ENCODE results near the gene YRDC. TPM values are rescaled to one million over a fixed set of nuclear protein-coding genes. Genes with fewer than 3 reads are reported as not detected.

The YRDC gene
- total RNA-seq, 2 donors from 2014 or later, result 30.0 to 31.3 TPM

DNA sequence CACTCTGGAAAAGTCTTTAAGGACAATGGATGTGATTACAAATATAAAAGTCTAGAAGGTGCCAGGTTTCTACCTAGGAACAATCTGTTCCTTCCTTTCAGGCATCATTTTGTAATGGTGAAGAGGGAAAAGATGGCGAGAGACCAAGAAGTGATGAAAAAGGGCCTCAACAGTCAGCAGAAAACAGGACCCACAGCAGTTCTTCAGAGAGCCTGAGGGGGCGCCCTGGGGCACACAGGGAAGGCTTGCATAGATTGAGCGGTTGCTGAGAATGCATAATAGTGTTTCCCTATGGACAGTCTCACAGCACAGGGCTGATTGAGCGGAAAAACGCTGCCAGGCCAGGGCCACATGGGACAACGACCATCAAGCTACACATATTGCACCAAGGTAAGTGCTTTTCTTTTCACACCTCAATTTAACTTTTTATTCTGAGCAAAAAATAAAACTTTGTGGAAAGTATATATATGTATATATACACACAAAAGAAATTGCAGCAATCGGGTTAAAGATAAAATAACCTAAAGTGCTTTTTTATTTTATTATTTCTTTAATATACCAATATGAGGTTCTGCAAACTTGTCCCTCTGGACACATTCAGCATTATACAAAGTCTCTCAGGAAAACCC is 3.1 kb upstream of the YRDC start:
- Mint-ChIP-seq H3K27ac (peak overlapping the region; percentile 56), H3K9me3 (no peaks in the 10 kb centered on the region), H3K4me3 (peak overlapping the region in 1 of 2 donors; percentile 28), H3K36me3 (ENCODE audit: insufficient read depth in 2 of 2) (peaks cover 7 to 9% of the 10 kb centered on the region in 2 donors), H3K4me1 (ENCODE audit: low read depth) (peaks cover 38% of the 10 kb centered on the region), H3K27me3 (ENCODE audit: low read depth) (no peaks in the 10 kb centered on the region)
- ATAC-seq (replicated peaks in 1 of 2) (peak in 1 of 2 donors; percentile 14), DNase-seq (peak; percentile 73 to 78)

DNA sequence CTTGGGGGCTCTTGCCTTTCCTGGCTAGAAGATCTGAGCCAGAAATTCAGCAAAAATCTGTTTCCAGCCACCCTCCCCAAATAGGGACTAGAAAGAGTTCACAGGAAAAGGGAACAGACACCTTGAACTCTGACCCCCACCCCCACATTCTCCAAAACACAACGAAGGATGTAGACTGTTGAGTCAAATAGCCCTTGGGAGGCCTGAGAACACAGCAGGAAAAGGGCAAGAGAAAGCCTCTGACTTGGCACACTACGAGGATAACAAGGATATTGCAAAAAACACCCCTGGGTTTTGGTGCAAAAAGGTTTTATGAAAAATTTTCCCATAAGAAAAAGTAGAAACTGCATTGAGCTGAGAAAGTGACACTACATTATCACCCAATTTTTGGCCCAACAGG is 1.9 kb upstream of the YRDC start:
- ATAC-seq (replicated peaks in 1 of 2), result no peak
- DNase-seq, result no peak
- peaks cover 4 to 7% of the 10 kb centered on the region in 2 donors for H3K36me3 Mint-ChIP-seq (ENCODE audit: insufficient read depth in 2 of 2)
- no peaks in the 10 kb centered on the region for H3K27me3 Mint-ChIP-seq (ENCODE audit: low read depth)
- H3K4me3 Mint-ChIP-seq, result no peak overlapping the region
- H3K27ac Mint-ChIP-seq, result peak overlapping the region; percentile 14
- peaks cover 42% of the 10 kb centered on the region for H3K4me1 Mint-ChIP-seq (ENCODE audit: low read depth)
- H3K9me3 Mint-ChIP-seq, result no peaks in the 10 kb centered on the region

DNA sequence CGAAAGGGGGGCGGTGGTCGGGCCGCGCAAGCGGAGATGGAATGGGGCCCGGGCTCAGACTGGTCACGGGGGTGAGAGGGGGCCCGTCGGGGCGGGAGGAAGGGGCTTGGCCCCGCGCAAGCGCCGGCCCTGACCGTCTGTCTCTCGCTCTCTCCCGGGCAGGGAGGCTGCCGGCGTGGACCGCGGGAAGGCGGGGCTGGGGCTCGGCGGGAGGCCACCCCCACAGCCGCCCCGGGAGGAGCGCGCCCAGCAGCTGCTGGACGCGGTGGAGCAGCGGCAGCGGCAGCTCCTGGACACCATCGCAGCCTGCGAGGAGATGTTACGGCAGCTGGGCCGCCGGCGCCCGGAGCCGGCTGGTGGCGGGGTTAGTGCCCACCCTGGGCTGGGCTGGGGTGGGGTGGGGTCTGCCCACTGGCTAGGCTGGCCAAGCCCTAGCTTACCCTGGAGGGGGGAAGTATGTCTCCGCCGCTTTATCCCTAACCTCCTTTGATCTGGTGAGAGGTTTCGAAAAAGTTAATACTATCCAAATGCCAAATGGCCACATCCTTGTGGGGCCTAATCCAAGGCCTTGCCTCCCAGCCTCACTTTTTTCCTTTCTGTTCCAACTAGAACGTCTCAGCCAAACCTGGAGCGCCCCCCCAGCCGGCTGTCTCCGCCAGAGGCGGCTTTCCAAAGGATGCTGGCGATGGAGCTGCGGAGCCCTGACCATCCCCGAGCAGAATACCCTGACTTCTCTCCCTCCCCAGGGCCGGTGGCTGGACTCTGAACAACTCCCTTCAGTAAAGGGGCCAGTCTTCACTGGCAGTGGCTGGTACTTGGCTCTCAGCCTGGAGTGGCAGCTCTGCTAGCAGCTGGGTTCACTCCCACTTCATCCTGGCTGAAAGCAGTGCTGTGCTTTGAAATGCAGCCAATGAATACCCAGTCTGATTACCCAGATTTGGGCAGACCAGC is 636 bp upstream of the YRDC start:
- Mint-ChIP-seq H3K36me3 (ENCODE audit: insufficient read depth in 2 of 2) (peaks cover 7 to 14% of the 10 kb centered on the region in 2 donors), H3K27ac (peak overlapping the region; percentile 89), H3K4me3 (peak overlapping the region; percentile 84 to 96), H3K9me3 (no peaks in the 10 kb centered on the region), H3K27me3 (ENCODE audit: low read depth) (no peaks in the 10 kb centered on the region), H3K4me1 (ENCODE audit: low read depth) (peaks cover 42% of the 10 kb centered on the region)
- ATAC-seq (replicated peaks in 1 of 2), result peak; percentile 69 to 72
- DNase-seq, result peak; percentile 68 to 72

DNA sequence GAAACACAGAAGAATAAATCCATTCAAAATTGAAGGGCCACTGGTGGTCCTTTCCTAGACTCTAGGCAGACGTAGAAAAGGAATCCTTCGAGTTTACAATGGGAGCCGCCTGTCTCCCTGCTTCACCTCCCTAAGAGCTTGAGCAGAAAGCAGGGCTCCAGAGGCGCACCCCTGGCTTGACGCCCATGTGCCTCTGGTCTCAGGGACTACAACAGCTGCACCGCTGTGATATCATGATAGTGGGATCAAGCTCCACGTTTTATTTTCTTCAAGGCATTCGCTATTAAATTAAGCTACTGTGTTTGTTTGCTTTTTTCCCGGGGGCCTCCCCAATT is 821 bp downstream of the YRDC start:
- Mint-ChIP-seq H3K27ac (peak overlapping the region; percentile 84), H3K4me1 (ENCODE audit: low read depth) (peaks cover 42% of the 10 kb centered on the region), H3K4me3 (peak overlapping the region; percentile 87 to 94), H3K9me3 (no peaks in the 10 kb centered on the region), H3K27me3 (ENCODE audit: low read depth) (no peaks in the 10 kb centered on the region), H3K36me3 (ENCODE audit: insufficient read depth in 2 of 2) (peaks cover 15 to 19% of the 10 kb centered on the region in 2 donors)
- ATAC-seq (replicated peaks in 1 of 2), result no peak
- no peak for DNase-seq

DNA sequence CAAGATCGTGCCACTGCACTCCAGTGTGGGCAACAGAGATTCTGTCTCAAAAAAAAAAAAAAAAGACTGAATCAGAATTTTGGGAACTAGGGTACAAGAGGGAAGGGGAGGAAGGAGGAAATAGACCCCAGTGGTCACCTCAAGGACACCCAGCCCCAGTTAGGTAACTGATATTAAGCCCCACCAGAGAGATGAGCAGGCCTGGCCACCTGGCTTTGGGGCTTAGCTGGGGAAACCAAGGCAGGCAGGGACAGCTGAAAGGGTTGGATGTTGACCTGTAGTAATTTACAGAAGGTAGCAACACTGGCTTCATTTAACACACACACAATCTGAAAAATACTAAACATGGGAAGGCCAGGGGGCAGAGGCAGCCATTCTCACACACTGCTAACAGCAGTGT is 5.6 kb downstream of the YRDC start:
- no peak overlapping the region for H3K4me3 Mint-ChIP-seq
- DNase-seq, result no peak
- no peak overlapping the region for H3K27ac Mint-ChIP-seq
- no peaks in the 10 kb centered on the region for H3K27me3 Mint-ChIP-seq (ENCODE audit: low read depth)
- ATAC-seq (replicated peaks in 1 of 2), result no peak
- no peaks in the 10 kb centered on the region for H3K9me3 Mint-ChIP-seq
- peaks cover 17 to 25% of the 10 kb centered on the region in 2 donors for H3K36me3 Mint-ChIP-seq (ENCODE audit: insufficient read depth in 2 of 2)
- peaks cover 15% of the 10 kb centered on the region for H3K4me1 Mint-ChIP-seq (ENCODE audit: low read depth)

DNA sequence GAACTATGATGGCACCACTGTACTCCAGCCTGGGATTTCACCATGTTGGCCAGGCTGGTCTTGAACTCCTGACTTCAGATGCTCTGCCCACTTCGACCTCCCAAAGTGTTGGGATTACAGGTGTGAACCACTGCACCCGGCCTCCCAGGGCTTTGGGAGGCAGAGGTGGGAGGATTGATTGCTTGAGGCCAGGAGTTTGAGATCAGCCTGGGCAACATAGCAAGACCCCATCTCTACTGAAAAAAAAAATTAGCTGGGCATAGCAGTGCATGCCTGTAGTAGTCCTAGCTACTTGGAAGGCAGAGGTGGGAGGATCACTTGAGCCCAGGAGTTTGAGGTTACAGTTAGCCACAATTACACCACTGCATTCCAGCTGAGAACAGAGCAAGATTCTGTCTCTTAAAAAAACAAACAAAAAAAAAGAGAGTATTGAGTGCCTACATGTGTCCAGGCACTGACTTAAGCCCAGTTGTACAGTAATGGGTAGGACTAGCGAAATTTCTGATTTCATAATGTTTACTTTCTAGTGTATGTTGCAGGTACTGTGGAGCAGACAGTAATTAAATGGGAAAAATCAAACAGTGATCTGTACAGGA is 10.2 kb downstream of the YRDC start:
- no peaks in the 10 kb centered on the region for H3K9me3 Mint-ChIP-seq
- peaks cover 12% of the 10 kb centered on the region for H3K27me3 Mint-ChIP-seq (ENCODE audit: low read depth)
- H3K4me1 Mint-ChIP-seq (ENCODE audit: low read depth), result peaks cover 20% of the 10 kb centered on the region
- no peak overlapping the region for H3K27ac Mint-ChIP-seq
- ATAC-seq (replicated peaks in 1 of 2) (no peak), DNase-seq (no peak)
- H3K4me3 Mint-ChIP-seq, result no peak overlapping the region
- peaks cover 7 to 14% of the 10 kb centered on the region in 2 donors for H3K36me3 Mint-ChIP-seq (ENCODE audit: insufficient read depth in 2 of 2)

DNA sequence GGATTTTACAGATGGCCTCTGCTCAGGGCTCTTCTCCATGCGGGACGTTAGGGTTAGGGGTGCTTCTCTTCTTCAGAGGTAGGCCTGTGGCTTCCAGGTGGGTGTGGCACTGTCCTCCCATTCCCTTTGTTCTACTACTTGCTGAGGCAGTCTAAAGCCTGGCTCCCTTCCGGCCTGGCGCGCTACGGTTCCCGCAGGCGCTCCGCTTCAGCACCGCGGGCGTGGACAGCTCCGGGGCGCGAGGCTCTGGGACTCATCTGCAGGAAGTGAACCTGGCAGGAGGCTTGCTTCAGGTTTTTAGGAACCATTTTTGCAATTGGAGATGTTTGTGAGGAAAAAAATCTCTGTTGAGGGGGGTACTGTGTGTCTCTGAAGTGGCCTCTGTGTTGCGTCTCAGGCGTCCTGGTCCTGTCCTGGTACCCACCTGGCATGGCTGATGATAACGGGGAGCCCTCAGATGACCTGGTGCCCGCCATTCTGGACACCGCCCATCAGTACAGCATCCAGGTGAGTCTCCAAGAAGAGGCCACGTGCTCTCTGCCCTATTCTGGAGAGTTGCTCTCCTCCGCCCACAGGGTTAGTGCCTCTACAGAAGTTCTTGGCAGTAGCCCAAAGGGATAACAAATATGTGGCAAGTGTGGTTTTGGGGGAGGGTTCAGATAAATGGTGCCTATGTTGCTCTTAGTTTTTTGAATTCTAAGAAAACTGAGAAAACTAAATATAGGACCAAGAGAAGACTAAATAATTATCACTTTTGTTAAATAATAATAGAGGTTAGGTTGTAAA is 12.5 kb downstream of the YRDC start:
- Mint-ChIP-seq H3K4me1 (ENCODE audit: low read depth) (peaks cover 20% of the 10 kb centered on the region), H3K27me3 (ENCODE audit: low read depth) (peaks cover 30% of the 10 kb centered on the region), H3K36me3 (ENCODE audit: insufficient read depth in 2 of 2) (peaks cover 2 to 3% of the 10 kb centered on the region in 2 donors), H3K27ac (peak overlapping the region; percentile 41), H3K4me3 (peak overlapping the region; percentile 56 to 84), H3K9me3 (no peaks in the 10 kb centered on the region)
- peak; percentile 41 to 47 for DNase-seq
- ATAC-seq (replicated peaks in 1 of 2), result no peak

DNA sequence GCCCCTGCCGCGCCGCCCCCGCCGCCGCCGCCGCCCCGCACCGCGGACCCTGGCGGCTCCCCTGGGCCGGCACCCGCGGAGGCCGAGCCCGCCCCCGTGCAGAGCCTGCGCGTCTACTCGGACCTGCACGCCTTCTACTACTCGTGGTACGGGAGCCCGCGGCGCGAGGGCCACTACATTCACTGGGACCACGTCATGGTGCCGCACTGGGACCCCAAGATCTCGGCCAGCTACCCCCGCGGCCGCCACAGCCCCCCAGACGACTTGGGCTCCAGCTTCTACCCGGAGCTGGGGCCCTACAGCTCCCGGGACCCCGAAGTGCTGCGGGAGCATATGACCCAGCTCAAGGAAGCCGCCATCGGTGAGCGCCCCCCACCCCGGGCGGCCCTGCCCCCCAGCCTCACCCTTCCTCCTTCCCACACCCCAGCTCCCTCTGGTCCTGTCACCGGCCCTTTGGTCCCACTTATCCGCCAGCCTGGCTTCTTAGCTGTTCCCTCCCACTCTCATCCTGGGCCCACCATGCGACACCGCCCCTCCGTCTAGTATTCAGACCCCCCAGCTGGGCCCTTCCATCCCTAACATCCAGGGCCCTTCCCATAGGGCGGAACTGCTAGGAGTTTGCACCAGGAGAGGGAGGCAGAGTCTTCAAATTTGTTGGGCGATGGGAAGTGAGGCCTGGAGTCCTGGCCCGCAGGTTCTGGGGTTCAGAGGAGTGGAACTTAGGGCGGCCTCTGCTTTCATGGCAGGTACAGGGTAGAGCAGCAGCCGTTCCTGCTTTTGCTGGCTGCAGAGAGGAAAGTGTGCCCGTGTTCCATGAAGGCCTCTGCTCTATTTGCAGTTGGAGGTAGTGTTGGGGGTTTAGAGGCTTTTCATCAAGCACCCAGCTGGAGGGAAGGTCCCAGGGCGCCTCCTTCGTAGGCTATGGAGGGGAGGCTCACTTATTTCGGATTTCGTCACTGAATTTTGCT is 13.4 kb downstream of the YRDC start:
- DNase-seq (no peak), ATAC-seq (replicated peaks in 1 of 2) (peak; percentile 54 to 59)
- Mint-ChIP-seq H3K27me3 (ENCODE audit: low read depth) (peaks cover 39% of the 10 kb centered on the region), H3K36me3 (ENCODE audit: insufficient read depth in 2 of 2) (peaks cover 2 to 3% of the 10 kb centered on the region in 2 donors), H3K4me1 (ENCODE audit: low read depth) (peaks cover 20% of the 10 kb centered on the region), H3K9me3 (no peaks in the 10 kb centered on the region), H3K4me3 (peak overlapping the region; percentile 56 to 84), H3K27ac (peak overlapping the region; percentile 41)

DNA sequence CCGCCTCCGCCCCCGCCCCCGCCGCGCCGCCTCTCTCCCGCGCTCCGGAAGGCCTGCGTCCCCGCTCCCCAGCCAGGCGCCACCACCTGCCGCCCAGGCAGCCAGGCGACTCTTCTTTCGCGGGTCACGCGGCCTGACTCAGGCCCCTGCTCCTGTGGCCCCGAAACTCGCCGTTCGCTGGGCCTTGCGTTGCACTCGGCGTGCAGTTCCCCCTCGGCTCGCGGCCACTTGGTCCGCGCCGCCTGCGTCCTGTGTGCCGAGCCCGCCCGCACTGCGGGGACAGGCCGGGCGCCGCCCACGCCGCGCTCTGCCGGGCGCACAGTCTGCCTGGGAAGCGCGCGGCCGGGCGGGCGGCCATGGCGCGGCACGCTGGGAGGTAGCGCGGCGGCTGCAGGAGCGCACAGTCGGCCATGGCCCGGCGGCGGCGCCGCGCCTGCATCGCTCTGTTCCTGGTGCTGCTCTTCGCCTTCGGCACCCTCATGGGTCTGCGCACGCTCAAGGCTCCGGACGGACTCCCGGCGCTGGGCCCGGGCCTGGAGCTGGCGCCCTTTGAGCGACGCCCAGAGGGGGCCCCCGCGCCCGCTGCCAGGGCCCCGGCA is 14.1 kb downstream of the YRDC start, which contains the start of gene MANEAL:
MANEAL (plus strand) TSS at position 75 of the 599 bp plus-strand sequence; CDS start at position 411, 336 bp downstream.
- H3K27ac Mint-ChIP-seq, result no peak within 1 kb of the TSS
- H3K4me3 Mint-ChIP-seq, result peak within 1 kb of the TSS; percentile 72 to 84
- H3K27me3 Mint-ChIP-seq (ENCODE audit: low read depth), result peaks cover 43% of the 10 kb centered on the region
- peaks cover 0 to 2% of the 10 kb centered on the region in 2 donors for H3K36me3 Mint-ChIP-seq (ENCODE audit: insufficient read depth in 2 of 2)
- H3K9me3 Mint-ChIP-seq, result no peaks in the 10 kb centered on the region
- ATAC-seq (replicated peaks in 1 of 2), result peak; percentile 81 to 86
- DNase-seq, result peak; percentile 52 to 65
- peaks cover 20% of the 10 kb centered on the region for H3K4me1 Mint-ChIP-seq (ENCODE audit: low read depth)

DNA sequence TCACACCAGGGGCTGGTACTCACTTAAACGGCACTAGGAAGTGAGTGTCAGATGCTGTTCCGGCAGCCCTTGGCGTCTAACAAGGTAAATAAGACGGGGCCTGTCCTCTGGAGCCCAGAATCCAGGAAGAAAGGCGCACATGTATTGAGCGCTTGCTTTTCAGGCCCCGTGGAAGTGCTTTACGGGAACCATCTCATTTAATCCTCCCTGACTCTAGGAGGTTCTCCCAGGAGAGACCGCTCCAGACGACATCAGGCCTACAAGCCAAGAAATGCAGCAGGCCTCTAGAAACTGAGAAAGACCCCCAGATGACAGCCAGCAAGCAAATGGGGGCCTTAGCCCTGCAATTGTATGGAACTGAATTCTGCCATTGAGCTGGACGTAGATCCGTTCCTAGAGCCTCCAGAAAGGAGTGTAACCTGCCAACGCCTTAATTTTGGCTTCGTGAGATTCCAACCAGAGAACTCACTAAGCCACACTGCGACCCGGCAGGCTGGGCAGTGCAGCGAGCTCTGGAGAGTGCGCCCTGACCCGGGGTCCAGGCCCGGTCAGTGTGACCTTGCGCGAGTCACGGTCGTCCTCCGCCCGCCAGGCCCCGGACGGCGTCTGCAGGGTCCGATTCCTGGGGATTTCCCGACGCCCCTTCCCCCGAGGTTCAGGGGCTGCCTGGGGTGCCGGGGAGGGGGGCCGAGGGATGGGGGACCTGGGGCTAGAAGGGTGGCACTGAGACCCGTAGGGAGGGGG is 14.9 kb downstream of the YRDC start:
- ATAC-seq (replicated peaks in 1 of 2), result no peak
- H3K27me3 Mint-ChIP-seq (ENCODE audit: low read depth), result peaks cover 51% of the 10 kb centered on the region
- H3K27ac Mint-ChIP-seq, result no peak overlapping the region
- peak overlapping the region; percentile 46 to 56 for H3K4me3 Mint-ChIP-seq
- H3K4me1 Mint-ChIP-seq (ENCODE audit: low read depth), result peaks cover 20% of the 10 kb centered on the region
- peaks cover 0 to under 1% of the 10 kb centered on the region in 2 donors for H3K36me3 Mint-ChIP-seq (ENCODE audit: insufficient read depth in 2 of 2)
- no peak for DNase-seq
- no peaks in the 10 kb centered on the region for H3K9me3 Mint-ChIP-seq

DNA sequence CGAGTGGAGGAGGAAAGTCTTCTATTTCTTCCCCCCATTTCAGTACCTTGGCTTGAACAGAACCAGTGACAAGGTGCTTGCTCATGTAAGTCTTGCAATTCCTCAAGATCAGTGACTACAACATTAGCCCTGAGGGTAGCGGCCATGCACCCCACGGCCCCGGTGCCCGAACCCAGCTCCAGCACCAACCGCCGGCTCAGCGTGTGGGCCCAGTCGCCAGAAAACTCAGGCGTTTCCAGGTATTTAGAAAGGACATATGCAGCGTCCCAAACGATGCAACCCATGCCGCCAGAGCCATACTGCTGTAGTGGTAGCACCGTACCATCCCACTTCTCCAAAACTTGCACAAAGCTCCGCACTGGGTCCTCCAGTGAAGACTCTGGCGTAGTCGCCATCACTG is 25.5 kb downstream of the YRDC start:
- Mint-ChIP-seq H3K27ac (no peak overlapping the region), H3K36me3 (ENCODE audit: insufficient read depth in 2 of 2) (no peaks in the 10 kb centered on the region), H3K4me3 (no peak overlapping the region), H3K4me1 (ENCODE audit: low read depth) (peaks cover 3% of the 10 kb centered on the region), H3K9me3 (no peaks in the 10 kb centered on the region), H3K27me3 (ENCODE audit: low read depth) (peaks cover 38% of the 10 kb centered on the region)
- no peak for ATAC-seq (replicated peaks in 1 of 2)
- no peak for DNase-seq
